DND-41 (cell line): ENCODE data around the gene MRPS14.

Source experiments
- ATAC-seq: fragments of 200-7000 bp; cut with Tn5 transposase; 3 replicates; pipeline ENCODE4 v1.9.1; 2021; ENCODE audit warnings: low read depth; ENCODE audit not compliant: insufficient read depth
- DNase-seq: peaks from one replicate; pipeline ENCODE4 v3.0.0-alpha.2; 2020
- H2AFZ ChIP-seq: 2 replicates; pipeline ENCODE4 v1.6.0; 2012; ENCODE audit warnings: low read depth, low read length
- H3K27ac ChIP-seq: 2 replicates; pipeline ENCODE4 v1.5.1; 2012; ENCODE audit warnings: low read length, inconsistent platforms
- H3K27me3 ChIP-seq: fragments of 200-600 bp; sonication (generic); 2 replicates; pipeline ENCODE4 v1.6.0; 2012; ENCODE audit warnings: low read length, mild to moderate bottlenecking, inconsistent platforms; ENCODE audit not compliant: insufficient read depth, poor library complexity
- H3K36me3 ChIP-seq: 2 replicates; pipeline ENCODE4 v1.5.1; 2012; ENCODE audit warnings: low read length, inconsistent platforms; ENCODE audit not compliant: insufficient read depth
- H3K4me1 ChIP-seq: 2 replicates; pipeline ENCODE4 v1.5.1; 2012; ENCODE audit warnings: mild to moderate bottlenecking, low read length; ENCODE audit not compliant: insufficient read depth
- H3K4me2 ChIP-seq: 2 replicates; pipeline ENCODE4 v1.6.0; 2012; ENCODE audit warnings: mild to moderate bottlenecking, moderate library complexity, low read length, inconsistent platforms; ENCODE audit not compliant: insufficient read depth
- H3K4me3 ChIP-seq, 2 experiments: fragments of 200-600 bp in 1 of 2; shearing (Covaris generic) in 1 of 2; 2 replicates each; pipeline ENCODE4 v1.5.1; 2012 to 2016; ENCODE audit warnings: inconsistent platforms in 2 of 2, low read length in 2 of 2, mild to moderate bottlenecking in 2 of 2, low read depth in 1 of 2, moderate library complexity in 1 of 2
- H3K79me2 ChIP-seq: 2 replicates; pipeline ENCODE4 v1.6.0; 2012; ENCODE audit warnings: low read length, inconsistent platforms; ENCODE audit not compliant: insufficient read depth
- H3K9ac ChIP-seq: 2 replicates; pipeline ENCODE4 v1.6.0; 2012; ENCODE audit warnings: low read depth, mild to moderate bottlenecking, inconsistent platforms, low read length, moderate library complexity
- H3K9me3 ChIP-seq: 2 replicates; pipeline ENCODE4 v1.5.1; 2012; ENCODE audit warnings: low read length, moderate library complexity, mild to moderate bottlenecking, inconsistent platforms; ENCODE audit not compliant: insufficient read depth, severe bottlenecking
- H4K20me1 ChIP-seq: 2 replicates; pipeline ENCODE4 v1.6.0; 2012; ENCODE audit warnings: low read length; ENCODE audit not compliant: insufficient read depth
- CTCF ChIP-seq: IDR thresholded peaks from 2 replicates; pipeline ENCODE4 v1.5.1; 2012; ENCODE audit warnings: borderline replicate concordance, low read length, moderate library complexity, mild to moderate bottlenecking; ENCODE audit not compliant: poor library complexity, severe bottlenecking; ENCODE audit errors: extremely low read depth
- EZH2 ChIP-seq: IDR thresholded peaks from 3 replicates; pipeline ENCODE4 v1.6.1; 2012; ENCODE audit warnings: borderline replicate concordance, low read depth, mild to moderate bottlenecking, moderate library complexity, low read length, inconsistent platforms; ENCODE audit not compliant: severe bottlenecking

The MRPS14 gene

GRCh38 chr1:174968750-174969244 lies 54.4 kb downstream of the MRPS14 start:
- peak overlapping the region; percentile 46 for H3K9ac ChIP-seq
- peak overlapping the region; percentile 89 for H3K27ac ChIP-seq
- peak overlapping the region; percentile 53 for H2AFZ ChIP-seq
- H4K20me1 ChIP-seq = no peaks in the 10 kb centered on the region
- ATAC-seq (peak; percentile 83), DNase-seq (peak; percentile 44)
- peak overlapping the region; percentile 54 for H3K4me2 ChIP-seq
- H3K36me3 ChIP-seq = no peaks in the 10 kb centered on the region
- no peaks in the 10 kb centered on the region for H3K79me2 ChIP-seq
- no peaks in the 10 kb centered on the region for H3K9me3 ChIP-seq
- no peaks in the 10 kb centered on the region for H3K27me3 ChIP-seq
- H3K4me3 ChIP-seq = peak overlapping the region in 1 of 2 experiments; percentile 33; a peak in 2 of 4 replicates
- TF ChIP-seq EZH2 = no peak
- TF ChIP-seq CTCF = no peak
- H3K4me1 ChIP-seq = peaks cover 76% of the 10 kb centered on the region

GRCh38 chr1:174967845-174968705 lies 55.1 kb downstream of the MRPS14 start:
- Histone ChIP-seq H3K4me2 (peak overlapping the region; percentile 54), H3K27ac (peak overlapping the region; percentile 89), H4K20me1 (no peaks in the 10 kb centered on the region), H3K36me3 (no peaks in the 10 kb centered on the region), H2AFZ (peak overlapping the region; percentile 57), H3K9me3 (no peaks in the 10 kb centered on the region), H3K27me3 (no peaks in the 10 kb centered on the region), H3K4me3 (peak overlapping the region in 1 of 2 experiments; percentile 20; a peak in 1 of 4 replicates), H3K9ac (peak overlapping the region; percentile 46), H3K4me1 (peaks cover 83% of the 10 kb centered on the region), H3K79me2 (no peaks in the 10 kb centered on the region)
- DNase-seq = no peak
- TF ChIP-seq CTCF (no peak), EZH2 (no peak)
- ATAC-seq = no peak

GRCh38 chr1:174966008-174966572 lies 57.1 kb downstream of the MRPS14 start:
- H3K9me3 ChIP-seq = no peaks in the 10 kb centered on the region
- H3K4me2 ChIP-seq = peak overlapping the region; percentile 53
- no peaks in the 10 kb centered on the region for H4K20me1 ChIP-seq
- H3K27me3 ChIP-seq = no peaks in the 10 kb centered on the region
- peak overlapping the region; percentile 48 for H3K9ac ChIP-seq
- H3K4me3 ChIP-seq = peak overlapping the region in 1 of 2 experiments; percentile 48; a peak in 2 of 4 replicates
- no peaks in the 10 kb centered on the region for H3K79me2 ChIP-seq
- H3K4me1 ChIP-seq = peaks cover 82% of the 10 kb centered on the region
- TF ChIP-seq EZH2 (no peak), CTCF (no peak)
- no peaks in the 10 kb centered on the region for H3K36me3 ChIP-seq
- no peak overlapping the region for H2AFZ ChIP-seq
- peak overlapping the region; percentile 84 for H3K27ac ChIP-seq
- DNase-seq = no peak
- no peak for ATAC-seq
